GM21528 (cell line): Measurements from ENCODE around the gene SIPA1.

Experiments used
- ATAC-seq: cut with Tn5 transposase; IDR thresholded peaks from one replicate; pipeline ENCODE4 v1.9.1; 2021; ENCODE audit warnings: mild to moderate bottlenecking, moderate library complexity; ENCODE audit not compliant: unreplicated experiment, low FRiP score

SIPA1 gene

DNA sequence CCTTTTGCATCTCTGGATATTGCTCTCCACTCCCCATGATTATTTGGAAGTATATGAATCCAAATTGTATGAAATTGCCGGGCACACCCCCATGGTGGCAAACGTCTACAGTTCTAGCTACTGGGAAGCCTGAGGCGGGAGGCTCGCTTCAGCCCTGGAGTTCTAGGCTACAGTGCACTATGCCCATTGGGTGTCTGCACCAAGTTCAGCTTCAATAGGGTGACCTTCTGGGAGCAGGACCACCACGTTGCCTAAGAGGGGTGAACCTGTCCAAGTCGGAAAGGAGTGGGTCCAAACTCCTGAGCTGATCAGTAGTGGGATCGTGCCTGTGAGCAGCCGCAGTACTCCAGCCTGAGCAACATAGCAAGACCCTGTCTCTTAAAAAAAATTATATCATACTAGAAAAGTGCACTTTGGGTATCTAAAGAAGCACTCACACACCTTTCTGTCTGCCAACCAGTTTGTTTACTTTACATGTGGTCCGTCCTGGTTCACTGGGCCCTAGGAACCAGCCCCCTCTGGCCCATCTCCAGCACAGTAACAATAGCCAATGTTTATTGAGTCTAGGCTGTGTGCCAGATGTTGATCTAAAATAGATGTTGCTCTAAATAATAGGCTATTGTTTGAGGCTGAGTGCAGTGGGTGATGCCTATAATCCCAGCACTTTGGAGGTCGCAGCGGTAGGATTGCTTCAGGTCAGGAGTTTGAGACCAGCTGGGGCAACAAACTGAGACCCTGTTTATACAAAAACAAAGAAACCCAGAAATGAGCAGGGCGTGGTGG, 57.7 kb downstream of the SIPA1 start:
- ATAC-seq = no peak

DNA sequence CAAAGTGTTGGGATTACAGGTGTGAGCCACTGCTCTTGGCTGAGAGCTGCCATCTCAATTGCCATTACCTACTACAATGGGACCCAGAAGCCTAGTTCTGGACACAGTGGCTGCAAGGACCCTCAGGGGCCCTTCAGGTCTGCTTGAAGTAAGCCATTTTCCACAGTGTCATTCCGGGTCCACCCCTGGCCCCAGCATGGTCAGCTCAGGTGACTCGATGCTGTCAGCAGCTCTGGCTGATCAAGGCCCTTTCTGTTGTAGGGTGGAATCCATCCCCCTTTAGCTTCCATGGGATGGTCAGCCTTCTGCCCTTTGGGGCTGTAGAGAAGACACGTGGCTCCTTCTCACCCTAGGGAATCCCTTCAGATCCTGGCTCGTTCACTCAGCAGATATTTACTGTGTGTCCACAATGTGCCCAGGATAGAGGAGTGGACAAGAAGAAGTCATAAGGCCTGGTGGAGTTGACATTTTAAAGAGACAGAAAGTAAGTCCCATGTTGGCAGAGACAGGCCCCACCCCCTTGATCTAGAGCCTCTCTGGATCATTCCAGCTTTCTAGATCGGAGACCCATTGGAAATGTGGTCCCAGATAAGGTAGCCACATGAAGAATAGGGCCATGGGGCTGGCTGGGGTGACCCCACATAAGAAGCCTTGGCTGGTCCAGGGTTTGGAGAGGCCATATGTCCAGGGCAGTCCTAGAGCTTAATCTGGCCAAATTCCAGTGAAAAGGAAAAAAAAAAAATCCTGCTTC, 59.1 kb downstream of the SIPA1 start:
- ATAC-seq = no peak

DNA sequence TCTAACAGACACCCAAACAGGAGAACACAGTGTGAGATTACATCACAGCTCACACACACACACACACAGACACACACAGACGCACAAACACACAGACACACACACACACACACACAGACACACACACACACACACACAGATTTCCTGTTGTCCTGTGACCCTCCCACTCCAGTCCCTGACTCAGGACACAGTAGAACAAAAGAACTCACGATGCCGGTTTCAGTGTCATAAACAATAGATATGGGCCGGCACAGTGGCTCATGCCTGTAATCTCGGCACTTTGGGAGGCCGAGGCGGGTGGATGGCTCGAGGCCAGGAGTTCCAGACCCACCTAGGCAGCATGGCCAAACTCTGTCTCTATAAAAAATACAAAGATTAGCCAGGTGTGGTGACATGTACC, 60.3 kb downstream of the SIPA1 start:
- no peak for ATAC-seq

DNA sequence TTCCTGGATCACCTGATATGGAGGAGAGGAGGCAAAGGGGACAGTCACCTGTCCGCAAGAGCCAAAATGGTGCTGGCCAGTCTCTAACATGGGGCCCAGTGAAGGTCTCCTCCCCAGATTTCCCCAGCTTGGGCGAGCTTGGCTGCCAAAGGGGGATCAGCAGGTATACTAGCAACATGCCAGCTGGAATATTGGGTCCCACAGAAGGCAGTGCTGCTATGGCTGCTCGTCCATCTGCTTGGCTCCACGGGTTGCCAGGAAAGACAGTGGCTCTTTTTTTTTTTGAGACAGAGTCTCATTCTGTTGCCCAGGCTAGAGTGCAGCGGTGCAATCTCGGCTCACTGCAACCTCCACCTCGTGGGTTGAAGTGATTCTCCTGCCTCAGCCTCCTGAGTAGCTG, 61.4 kb downstream of the SIPA1 start:
- no peak for ATAC-seq

DNA sequence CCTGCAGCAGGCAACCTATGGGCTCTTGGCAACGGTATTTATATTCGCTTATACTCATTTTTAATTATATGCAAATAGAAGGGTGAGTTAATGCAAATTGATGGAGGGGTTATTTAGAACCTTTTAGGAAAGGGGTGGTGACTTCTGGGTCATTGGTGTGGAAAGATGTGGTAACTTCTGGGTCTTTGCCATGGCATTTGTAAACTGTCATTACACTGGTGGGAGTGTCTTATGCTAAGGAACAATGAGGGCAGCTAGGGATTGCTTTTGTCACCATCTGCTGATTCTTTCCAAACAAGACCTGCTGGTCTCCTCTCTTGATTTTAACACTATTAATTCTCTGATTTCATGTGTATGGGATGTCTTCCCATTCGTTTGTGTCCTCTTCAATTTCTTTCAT, 62.5 kb downstream of the SIPA1 start:
- ATAC-seq = no peak
